ENCODE data around the gene HTR3C.
"Not testable (repeated sequence)": the region's sequence is repeated elsewhere in the genome, so short reads cannot be mapped to it uniquely, and the experiment has no call there.

HTR3C gene, protein sequence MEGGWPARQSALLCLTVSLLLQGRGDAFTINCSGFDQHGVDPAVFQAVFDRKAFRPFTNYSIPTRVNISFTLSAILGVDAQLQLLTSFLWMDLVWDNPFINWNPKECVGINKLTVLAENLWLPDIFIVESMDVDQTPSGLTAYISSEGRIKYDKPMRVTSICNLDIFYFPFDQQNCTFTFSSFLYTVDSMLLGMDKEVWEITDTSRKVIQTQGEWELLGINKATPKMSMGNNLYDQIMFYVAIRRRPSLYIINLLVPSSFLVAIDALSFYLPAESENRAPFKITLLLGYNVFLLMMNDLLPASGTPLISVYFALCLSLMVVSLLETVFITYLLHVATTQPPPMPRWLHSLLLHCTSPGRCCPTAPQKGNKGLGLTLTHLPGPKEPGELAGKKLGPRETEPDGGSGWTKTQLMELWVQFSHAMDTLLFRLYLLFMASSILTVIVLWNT

GRCh38 chr3:184052767-184053166 lies at the start of gene HTR3C:
HTR3C (plus strand) TSS chr3:184053047; CDS start chr3:184053081, 34 bp downstream.
- DNase-seq, result no peak

DNA sequence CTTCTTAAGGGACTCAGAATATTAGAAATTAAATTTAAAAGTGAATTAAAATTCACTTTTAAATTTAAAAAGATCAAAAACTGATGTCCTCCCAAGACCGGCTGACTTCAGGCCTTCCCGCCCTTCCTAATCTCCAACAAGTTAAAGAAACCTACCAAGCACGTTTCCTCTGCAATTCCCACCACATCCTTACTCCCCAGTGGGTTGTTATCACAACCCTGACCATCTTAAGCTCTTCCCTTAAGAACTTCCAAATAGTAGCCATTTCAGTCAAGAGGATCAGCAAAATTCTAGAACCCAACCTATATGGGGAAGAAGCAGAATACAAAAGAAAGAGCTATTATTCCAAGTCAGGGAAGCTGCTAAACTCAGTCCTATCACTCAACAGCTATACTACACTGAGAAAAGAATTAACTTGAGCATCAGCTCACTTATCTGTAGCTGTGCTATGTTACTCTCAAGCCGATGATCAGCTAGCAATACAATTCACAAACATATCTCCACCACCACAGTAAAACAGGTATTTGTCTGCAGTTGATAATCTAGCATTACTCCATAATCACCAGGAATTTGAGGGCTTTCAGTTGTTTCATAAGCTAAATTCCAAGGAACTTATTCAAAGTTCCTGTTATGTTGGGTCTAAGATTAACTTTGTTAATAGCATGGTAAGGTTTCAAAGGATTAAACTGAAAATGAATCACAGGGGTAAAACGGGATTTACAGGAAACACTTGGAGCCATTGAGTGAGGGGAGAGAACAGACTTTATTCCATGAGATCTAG lies 49.5 kb upstream of the HTR3C start:
- DNase-seq, result no peak

DNA sequence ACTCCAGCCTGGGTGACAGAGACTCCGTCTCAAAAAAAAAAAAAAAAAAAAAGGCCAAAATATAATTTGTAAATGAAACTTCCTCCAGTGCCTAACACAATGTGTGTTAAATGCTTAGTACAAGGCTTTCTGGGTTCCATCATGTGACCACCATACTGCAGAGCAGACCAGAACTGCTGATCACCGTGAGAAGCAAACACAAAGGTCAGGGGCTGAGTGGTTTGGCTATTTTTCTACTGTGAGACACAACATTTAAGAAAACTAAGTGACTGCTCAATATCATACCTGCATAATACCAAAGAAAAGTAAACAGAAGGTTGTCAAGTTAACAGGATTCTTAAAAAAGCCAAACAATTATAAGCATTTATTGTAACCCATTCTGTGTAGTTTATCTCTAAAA lies 48.4 kb upstream of the HTR3C start:
- no peak for DNase-seq

GRCh38 chr3:184005941-184006507 lies 46.8 kb upstream of the HTR3C start:
- DNase-seq, result no peak

DNA sequence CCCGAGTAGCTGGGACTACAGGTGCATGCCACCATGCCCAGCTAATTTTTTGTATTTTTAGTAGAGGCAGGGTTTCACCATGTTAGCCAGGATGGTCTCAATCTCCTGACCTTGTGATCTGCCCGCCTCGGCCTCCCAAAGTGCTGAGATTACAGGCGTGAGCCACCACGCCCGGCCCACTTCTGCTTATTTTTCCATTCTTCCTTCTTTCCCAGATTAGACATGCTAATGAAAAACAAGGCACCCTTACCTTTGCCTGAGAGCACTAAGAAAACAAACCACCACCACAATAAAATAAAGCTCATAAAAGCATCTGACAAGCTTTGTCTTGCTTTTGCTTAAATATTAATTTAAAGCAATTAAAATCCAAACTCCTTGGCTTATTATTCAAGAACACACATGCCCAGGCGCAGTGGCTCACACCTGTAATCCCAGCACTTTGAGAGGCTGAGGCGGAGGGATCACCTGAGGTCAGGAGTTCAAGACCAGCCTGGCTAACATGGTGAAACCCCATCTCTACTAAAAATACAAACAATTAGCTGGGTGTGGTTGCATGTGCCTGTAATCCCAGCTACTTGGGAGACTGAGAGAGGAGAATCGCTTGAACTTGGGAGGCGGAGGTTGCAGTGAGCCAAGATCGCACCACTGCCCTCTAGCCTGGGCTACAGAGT lies 45.6 kb upstream of the HTR3C start:
- DNase-seq, result not testable (repeated sequence)

DNA sequence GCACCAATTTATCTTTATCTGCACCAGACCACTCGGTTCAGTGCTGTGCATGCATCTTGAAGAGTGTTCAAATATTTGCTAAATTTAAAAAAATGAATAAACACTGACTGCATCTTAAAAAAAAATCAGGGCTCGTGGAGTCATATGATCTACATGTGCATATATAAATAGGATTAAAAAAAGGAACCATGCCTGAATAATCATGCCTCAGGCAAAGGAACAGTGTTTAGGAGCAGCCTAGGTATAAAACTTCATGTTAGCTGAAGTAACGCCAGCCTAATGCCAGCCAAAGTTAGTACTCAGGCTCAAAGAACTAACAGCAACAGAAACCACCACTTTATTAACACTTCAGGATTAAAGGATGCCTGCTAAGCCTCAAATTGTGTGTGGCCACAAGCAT lies 44.7 kb upstream of the HTR3C start:
- no peak for DNase-seq

DNA sequence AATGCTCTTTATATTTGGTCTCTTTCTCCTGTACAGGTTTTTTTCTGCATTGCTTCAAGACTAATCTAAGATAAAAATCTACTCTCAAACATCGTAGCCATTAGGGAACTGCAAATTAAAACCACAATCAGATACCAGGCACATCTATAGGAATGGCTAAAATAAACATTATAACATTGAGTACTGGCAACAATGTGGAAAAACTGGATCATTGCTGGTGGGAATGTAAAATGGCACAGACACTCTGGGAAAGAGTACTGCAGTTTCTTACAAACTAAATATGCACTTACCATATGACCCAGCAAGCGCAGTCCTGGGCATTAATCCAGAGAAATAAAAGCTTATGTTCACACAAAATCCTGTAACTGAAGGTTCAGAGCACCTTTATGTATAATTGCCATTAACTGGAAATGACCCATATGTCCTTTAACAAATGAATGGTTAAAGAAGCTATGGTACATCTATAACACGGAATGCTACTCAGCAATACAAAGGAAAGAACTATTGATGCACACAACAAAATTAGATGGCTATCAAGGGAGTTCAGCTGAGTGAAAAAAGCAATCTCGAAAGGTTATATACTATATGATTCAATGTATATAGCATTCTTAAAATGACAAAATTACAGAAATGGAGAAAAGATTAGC lies 41.5 kb upstream of the HTR3C start:
- DNase-seq, result no peak

DNA sequence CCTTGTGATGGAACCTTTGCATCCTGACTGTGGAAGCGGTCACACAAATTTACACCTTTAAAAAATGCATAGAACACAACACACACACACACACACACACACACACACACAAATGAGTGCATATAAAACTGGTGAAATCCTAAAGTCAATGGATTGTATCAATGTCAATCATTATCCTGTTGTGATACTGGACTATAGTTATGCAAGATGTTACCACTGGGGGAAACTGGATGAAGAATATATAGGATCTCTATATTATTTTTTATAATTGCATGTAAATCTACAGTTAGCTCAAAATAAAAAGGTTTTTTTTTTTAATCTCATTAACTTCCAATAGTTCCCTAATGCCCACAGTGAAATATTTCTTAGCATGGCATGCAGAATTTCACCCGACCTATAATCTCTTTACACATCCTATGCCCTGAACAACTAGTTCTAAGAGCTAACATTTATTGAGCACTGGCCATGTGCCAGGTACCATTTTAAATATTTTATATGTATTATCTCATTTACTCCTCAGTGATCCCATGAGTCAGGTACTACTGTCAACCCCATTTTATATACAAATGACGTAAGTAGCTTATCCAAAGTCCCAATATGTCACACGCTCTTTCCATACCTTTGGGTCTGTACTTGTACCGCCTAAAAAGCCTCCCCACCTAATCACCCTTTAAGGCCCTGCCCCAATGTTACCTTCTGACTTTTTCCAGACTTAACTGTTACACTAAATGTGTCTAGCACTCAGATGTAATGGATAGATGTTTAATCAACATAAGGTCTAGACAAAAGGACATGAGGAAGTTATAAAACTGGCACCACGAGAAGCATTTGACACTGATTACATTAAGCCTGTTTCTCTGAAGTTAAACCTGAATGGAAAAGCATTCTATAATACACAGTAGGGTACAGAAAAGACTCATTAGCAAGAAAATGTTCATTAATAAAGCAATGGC lies 40.6 kb upstream of the HTR3C start:
- no peak for DNase-seq

- DNase-seq, result no peak
These were observed 37.3 kb upstream of the HTR3C start for GRCh38 chr3:184015381-184016019.

GRCh38 chr3:184016169-184016570 lies 36.7 kb upstream of the HTR3C start:
- no peak for DNase-seq

GRCh38 chr3:184016811-184017671 lies 35.8 kb upstream of the HTR3C start:
- peak; percentile 56 for DNase-seq

DNA sequence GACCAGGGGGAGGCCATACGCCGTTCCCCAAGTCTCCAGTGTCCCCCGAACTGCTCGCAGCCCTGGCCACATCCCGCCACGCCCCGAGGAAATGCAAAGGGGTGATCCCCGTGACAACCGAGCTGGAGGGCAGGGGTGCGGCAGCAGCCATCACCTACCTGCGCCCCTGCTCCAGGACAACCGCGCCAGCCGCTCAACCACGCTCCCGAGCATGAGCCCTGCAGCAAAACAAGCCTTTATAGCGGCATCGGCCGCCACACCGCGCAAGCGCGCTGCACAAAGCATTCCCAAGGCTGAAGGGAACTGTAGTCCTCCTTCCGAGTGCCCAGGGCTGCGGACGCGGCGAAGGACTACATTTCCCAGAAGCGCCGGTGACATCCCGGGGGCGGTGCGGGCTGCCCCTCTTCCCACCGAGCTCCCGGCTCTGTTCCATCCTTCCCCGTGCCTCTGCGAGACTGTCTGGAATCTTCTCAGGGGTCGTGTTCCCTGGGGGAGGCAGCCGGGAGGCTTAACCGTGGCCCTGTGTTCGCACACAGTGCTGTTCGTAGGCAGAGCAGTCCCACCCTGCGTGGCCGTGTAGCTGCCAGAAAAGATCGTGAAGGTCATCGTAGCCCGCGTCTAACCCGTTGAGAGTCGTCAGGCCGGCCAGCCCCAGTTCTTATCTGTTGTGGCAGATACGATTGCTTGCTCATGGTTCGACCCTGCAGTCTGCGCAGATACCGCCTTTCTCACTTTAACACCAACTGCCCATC lies 35.0 kb upstream of the HTR3C start, which contains the start of gene ABCC5:
Gene ABCC5 (minus strand): TSS at position 213 of the 752 bp plus-strand sequence. CDS start 3,492 bp downstream, outside the sequence.
- peak; percentile 87 for DNase-seq

GRCh38 chr3:184018424-184018973 lies 34.3 kb upstream of the HTR3C start:
- DNase-seq, result no peak

DNA sequence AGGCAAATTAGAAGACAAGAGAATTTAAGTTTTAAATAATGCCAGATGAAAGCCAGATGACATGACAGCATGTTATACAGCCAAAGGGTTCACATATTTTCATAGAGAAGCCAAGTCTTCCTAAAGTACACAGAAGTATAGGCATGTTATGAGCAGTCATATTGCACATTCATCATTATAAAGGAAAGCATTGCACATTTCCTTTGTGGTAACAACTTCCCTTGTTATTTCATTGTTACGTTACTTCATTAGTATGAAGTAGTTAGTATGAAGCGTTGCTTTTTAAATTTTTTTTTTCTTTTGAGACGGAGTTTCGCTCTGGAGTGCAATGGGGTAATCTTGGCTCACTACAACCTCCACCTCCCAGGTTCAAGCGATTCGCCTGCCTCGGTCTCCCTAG lies 30.5 kb upstream of the HTR3C start:
- no peak for DNase-seq

GRCh38 chr3:184025256-184025655 lies 27.6 kb upstream of the HTR3C start:
- not testable (repeated sequence) for DNase-seq

DNA sequence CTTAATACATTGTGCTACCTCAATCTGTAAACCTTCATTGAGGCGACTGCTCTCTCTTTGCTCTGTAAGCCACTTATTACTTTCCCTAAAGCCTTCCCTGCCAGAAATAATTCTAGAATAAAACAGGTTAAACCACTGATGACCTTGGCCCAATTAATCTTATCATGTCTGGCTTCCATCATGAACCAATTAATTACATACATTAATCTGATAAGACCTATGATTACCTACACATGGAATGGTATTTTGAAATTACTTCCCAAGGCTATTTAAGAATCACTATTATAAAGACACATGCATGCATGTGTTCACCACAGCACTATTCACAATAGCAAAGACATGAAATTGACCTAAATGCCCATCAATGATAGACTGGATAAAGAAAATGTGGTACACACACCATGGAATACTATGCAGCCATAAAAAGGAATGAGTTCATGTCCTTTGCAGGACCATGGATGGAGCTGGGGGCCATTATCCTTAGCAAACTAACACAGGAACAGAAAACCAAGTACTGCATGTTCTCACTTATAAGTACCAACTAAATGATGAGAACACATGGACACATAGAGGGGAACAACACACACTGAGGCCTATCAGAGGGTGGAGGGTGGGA lies 24.5 kb upstream of the HTR3C start:
- DNase-seq, result not testable (repeated sequence)

DNA sequence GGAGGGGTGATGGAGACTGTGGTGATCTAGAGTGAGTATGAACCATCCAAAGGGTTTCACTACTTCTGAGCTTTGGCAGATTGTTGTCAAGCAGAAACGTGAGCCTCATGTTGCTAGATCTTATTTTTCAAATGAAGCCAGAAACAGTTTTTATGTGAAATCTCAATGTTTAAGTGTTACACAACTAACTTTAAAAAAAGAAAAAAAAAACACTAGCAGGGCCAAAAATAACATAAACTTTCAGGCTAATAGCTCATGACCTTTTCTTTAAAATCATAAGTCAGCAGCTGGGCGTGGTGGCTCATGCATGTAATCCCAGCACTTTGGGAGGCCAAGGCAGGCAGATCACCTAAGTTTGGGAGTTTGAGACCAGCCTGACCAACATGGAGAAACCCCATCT lies 23.4 kb upstream of the HTR3C start:
- no peak for DNase-seq

DNA sequence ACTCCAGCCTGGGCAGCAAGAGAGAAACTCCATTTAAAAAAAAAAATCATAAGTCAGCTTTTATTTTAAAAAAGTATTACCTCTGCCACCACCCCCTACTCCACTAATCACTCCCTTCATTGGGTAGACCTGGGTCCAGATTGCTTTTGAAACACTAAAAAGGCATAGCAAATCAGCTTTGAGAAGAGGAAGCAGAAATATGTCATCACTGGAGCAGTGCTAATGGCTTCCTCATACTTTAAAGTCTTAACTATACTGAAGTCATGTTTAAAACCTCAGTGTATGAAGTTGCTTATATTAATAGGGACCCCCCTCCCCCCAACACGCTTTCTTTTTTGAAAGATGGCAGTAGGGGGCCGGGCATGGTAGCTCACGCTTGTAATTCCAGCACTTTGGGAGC lies 22.3 kb upstream of the HTR3C start:
- DNase-seq, result no peak
